GF-D8 (cell line): ENCODE results near the gene GNPAT.

ENCODE experiments used
- DNase-seq: peaks from one replicate; lab custom pipeline; 2025; lab: John Stamatoyannopoulos, UW

The GNPAT gene

DNA sequence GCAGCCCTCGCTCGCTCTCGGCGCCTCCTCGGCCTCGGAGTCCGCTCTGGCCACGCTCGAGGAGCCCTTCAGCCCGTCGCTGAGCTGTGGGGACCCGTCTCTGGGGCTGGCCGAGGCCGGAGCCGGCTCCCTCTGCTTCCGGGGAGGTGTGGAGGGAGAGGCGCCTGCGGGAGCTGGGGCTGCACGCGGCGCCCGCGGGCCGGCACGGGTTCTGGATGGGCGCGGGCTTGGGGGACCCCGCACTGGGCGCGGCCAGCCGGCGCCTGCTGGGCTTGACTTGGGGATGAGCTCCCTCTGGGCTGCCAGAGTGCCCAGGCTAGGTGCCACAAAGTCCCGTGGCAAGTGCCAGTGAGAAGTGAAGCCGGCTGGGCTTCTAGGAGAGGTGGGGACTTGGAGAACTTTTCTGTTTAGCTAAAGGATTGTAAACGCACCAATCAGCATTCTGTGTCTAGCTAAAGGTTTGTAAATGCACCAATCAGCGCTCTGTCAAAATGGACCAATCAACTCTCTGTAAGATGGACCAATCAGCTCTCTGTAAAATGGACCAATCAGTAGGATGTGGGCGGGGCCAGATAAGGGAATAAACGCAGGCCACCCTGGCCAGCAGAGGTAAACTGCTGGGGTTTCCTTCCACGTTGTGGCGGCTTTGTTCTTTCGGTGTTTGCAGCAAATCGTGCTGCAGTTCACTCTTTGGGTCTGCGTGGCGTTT is 76.4 kb downstream of the GNPAT start:
- no peak for DNase-seq

DNA sequence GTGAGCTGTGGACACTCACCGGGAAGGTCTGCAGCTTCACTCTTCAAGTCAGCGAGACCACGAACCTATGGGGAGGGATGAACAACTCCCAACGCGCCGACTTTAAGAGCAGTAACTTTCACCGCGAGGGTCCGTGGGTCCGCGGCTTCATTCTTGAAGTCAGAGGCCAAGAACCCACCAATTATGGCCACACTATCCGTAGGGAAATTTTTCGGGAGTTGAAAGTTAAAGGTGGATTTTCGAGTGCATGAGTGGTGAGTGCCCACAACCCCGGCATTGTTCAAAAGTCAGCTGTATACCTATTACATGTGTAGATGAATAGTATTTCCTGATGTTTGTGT is 77.0 kb downstream of the GNPAT start:
- DNase-seq: no peak

DNA sequence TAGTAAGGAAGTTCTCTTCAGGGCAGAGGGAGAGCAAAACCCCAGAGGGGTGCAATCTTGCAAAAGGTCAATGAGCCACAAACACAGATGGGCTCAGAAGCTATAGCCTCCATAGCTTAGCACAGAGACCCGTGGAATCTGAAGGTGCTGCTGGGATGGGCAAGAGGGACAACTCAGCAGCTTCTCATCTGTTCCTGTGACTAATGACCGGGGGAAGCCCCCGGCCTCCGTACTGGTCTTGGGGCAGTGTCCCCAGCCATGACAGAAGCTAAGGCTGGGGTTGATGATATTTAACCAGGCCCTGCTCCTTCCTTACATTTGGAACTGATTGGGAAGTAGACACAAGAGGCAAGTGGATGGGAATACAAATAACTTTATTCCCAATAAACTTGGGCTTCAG is 77.6 kb downstream of the GNPAT start:
- no peak for DNase-seq

DNA sequence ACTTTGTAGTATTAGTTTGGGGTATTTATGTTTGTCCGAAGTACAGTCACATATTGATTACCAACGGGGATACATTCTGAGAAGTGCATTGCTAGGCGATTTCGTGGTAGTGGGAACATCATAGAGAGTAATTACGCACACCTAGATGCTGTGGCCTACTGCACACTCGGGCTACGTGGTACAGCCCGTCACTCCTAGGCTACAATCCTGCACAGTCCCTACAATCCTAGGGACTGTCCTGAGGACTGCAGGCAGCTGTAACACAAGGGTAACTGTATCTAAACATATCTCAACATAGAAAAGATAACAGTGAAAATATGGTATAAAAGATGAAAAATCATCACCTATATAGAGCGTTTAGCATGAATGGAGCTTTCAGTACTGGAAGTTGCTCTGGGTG is 78.1 kb downstream of the GNPAT start:
- DNase-seq: no peak

DNA sequence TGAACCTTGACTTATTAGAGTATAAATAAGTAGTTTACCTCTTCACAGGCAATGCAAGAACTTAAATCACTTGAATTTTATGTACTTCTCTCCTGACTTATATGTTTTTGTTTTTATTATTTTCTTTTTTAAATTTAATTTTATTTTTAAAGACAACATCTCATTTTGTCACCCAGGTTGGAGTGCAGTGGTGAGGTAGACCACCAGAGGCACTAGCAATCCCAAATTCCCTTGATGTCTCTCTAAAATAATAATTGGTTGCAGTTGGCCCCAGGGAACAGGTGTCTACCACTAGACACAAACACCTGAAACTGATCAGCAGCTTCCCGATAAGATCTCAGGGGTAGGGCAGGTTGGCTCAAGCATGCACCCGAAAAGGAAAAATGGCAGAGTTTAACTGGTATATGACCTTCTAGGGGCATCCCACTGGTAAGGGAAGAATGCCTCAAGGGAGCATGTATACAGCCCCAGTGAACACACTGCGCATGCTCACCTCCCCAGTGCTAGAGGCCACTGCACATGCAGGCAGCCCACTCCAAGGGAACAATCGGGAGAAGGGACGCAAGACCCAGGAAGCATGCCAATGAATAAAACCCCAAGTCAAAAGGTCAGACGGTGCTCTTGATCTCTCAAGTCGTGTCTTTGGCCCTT is 82.0 kb downstream of the GNPAT start:
- no peak for DNase-seq

DNA sequence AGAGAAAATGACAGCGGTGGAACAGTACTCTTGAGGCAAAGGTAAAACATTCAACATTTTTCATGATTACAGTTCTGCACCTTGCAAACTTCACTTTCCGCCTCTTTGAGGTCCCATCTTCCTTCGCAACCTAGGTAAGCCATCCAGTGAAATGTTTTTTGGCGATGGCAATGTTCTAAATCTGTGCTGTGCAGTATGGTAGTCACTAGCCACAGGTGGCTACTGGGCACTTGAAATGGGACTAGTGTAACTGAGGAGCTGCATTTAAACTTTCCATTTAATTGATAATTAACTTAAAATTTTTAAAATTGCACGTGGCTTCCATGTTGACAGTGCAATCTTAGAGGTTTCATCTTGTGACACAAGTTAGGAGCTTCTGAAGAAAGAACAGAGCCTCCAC is 83.6 kb downstream of the GNPAT start:
- no peak for DNase-seq

DNA sequence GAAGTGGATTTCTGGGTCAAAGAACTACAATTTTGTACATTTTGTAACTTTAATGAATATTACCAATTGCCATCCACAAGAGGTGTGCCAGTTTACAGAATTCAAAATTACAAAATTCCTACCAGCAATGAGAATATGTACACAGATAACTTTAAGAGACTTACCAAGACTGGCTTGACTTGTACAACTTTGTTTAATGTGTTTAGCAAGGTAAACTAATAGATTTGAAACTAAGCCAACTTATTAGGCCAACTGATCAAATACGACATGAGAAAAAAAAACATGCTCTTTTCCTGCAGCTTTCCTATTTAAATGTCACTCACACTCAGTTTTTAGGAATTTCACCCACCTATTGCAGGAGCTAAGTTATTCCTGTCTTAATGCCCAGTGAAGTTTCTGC is 85.2 kb downstream of the GNPAT start:
- no peak for DNase-seq
